Mucosa of descending colon (tissue), 3 donors: Measurements from ENCODE around the gene ADGRG6. TPM values are rescaled to one million over a fixed set of nuclear protein-coding genes. Genes with fewer than 3 reads are reported as not detected.
"Not testable (repeated sequence)": the region's sequence is repeated elsewhere in the genome, so short reads cannot be mapped to it uniquely, and the experiment has no call there.

Source experiments
- ATAC-seq: fragments of 200-7000 bp; cut with Tn5 transposase; one replicate; pipeline ENCODE4 v1.9.1; 2020; ENCODE audit warnings: mild to moderate bottlenecking, moderate library complexity
- DNase-seq, 3 donors: peaks; one replicate each; pipeline ENCODE4 v3.0.0-alpha.2; 2020
- H3K36me3 ChIP-seq: fragments of 200-600 bp; one replicate; pipeline ENCODE4 v1.8.0; 2021; ENCODE audit warnings: low read depth, mild to moderate bottlenecking
- H3K4me1 ChIP-seq: fragments of 200-600 bp; one replicate; pipeline ENCODE4 v1.8.0; 2021; ENCODE audit warnings: low read depth, mild to moderate bottlenecking
- H3K4me3 ChIP-seq: fragments of 200-600 bp; one replicate; pipeline ENCODE4 v1.8.0; 2021; ENCODE audit warnings: mild to moderate bottlenecking
- H3K9me3 ChIP-seq: fragments of 200-600 bp; one replicate; pipeline ENCODE4 v1.8.0; 2021; ENCODE audit warnings: mild to moderate bottlenecking
- intact Hi-C, 2 donors: fragments of 100-400 bp; cut with DNase I in 1 of 2; cut with micrococcal nuclease in 1 of 2; formaldehyde crosslinking; loops; one replicate each; pipeline versions ENCODE4 v1.11.0 to v1.11.1; 2022; cut with DNase I, micrococcal nuclease
- total RNA-seq, 3 donors: library from RNA; stranded (reverse); fragmentation: NEBNext Ultra II Directional in 2 of 3; extraction: Animal tissue kit (Norgen Biotek cat#: 25700) in 2 of 3; gene quantifications; one replicate each; pipeline versions ENCODE4 v1.2.1 to v1.2.4, GENCODE V29; 2021 to 2023
- TF ChIP-seq, protein P1 (sequence below): fragments of 200-600 bp; IDR thresholded peaks from one replicate; pipeline ENCODE4 v1.8.0; 2022; ENCODE audit warnings: antibody characterized with exemption, mild to moderate bottlenecking
- donor health status: DM: no; HTN: no; CAD: no; lungs with moderate emphysema.
- donor health status: DM: no; HTN: no; CAD: no.
- donor health status: DM: no; HTN: yes; CAD: no.

Gene ADGRG6
- total RNA-seq, 3 donors from 2014 or later, result 14.1 to 17.6 (median 17.1) TPM

DNA sequence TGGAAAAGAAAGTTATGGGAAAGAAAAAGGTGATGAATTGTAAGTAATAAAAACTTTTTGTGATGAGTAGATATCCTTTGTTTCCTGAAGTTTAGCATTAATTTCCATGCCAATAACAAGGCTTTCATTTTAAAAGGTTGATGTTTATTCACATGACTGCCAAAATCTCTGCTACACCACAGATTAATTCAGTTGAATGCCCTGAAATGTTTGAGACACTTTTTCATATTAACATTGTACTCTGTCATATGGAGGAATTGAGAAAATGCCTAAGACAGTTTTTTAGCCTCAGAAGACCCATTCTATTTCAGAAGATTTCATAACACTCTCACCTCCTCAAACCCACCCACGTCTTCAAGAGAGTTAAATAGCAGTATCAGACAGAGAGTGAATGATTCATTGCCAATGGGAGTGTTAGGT is 115.5 kb downstream of the ADGRG6 start:
- no peaks in the 10 kb centered on the region for H3K9me3 ChIP-seq
- no peak for ATAC-seq
- intact Hi-C loops, result no loop called here

DNA sequence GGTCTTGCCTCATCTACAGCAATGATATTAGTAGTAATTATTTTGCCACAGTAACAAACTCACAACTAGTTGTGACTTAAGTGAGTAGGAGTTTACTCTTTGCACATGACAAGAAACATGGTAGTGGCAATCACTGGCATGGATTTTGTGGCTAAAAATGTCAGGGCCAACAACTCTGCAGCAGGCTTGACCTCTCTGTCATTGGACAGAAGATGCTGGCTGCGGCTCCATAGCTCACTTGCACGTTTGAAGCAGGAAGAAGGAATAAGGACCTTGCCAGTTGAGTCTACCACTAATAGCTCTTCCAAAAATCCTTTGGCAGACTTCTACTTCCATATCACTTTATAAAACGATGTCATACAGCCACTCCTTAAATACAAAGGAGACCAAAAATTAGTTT is 117.3 kb downstream of the ADGRG6 start:
- Histone ChIP-seq H3K4me1 (no peaks in the 10 kb centered on the region), H3K36me3 (no peaks in the 10 kb centered on the region), H3K9me3 (no peaks in the 10 kb centered on the region), H3K4me3 (no peak overlapping the region)
- DNase-seq (no peak), ATAC-seq (no peak)
- intact Hi-C loops, result no loop called here
- TF ChIP-seq, protein P1, sequence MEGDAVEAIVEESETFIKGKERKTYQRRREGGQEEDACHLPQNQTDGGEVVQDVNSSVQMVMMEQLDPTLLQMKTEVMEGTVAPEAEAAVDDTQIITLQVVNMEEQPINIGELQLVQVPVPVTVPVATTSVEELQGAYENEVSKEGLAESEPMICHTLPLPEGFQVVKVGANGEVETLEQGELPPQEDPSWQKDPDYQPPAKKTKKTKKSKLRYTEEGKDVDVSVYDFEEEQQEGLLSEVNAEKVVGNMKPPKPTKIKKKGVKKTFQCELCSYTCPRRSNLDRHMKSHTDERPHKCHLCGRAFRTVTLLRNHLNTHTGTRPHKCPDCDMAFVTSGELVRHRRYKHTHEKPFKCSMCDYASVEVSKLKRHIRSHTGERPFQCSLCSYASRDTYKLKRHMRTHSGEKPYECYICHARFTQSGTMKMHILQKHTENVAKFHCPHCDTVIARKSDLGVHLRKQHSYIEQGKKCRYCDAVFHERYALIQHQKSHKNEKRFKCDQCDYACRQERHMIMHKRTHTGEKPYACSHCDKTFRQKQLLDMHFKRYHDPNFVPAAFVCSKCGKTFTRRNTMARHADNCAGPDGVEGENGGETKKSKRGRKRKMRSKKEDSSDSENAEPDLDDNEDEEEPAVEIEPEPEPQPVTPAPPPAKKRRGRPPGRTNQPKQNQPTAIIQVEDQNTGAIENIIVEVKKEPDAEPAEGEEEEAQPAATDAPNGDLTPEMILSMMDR, result no peak

More for the DNA sequence above, 115.5 kb downstream of the ADGRG6 start:
- H3K36me3 ChIP-seq, result no peaks in the 10 kb centered on the region
- TF ChIP-seq, protein P1, result no peak
- no peak for DNase-seq
- H3K4me3 ChIP-seq, result no peak overlapping the region
- H3K4me1 ChIP-seq, result no peaks in the 10 kb centered on the region

DNA sequence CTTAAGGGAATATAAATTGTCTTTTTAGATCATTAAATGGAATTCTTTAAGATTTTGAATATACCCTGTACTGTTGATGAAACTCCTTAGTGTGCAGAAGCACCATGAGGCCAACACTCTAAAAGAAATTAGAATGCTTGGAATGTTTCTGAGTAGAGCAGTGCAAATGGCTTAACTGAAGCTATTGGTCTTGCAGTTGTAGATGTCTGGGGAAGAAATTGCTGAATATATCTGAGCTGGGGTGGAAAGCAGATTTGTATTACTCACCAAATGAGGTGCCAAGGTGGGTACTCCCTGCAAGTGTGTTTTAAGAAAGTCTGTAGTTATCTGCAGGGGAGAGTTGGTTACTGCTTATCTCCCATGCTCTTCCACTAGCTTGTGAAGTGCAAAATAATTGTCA is 119.0 kb downstream of the ADGRG6 start:
- H3K36me3 ChIP-seq, result no peaks in the 10 kb centered on the region
- intact Hi-C loops, result no loop called here
- TF ChIP-seq, protein P1, result no peak
- ATAC-seq (no peak), DNase-seq (no peak)
- H3K4me1 ChIP-seq, result no peaks in the 10 kb centered on the region
- H3K4me3 ChIP-seq, result no peak overlapping the region
- H3K9me3 ChIP-seq, result no peaks in the 10 kb centered on the region

DNA sequence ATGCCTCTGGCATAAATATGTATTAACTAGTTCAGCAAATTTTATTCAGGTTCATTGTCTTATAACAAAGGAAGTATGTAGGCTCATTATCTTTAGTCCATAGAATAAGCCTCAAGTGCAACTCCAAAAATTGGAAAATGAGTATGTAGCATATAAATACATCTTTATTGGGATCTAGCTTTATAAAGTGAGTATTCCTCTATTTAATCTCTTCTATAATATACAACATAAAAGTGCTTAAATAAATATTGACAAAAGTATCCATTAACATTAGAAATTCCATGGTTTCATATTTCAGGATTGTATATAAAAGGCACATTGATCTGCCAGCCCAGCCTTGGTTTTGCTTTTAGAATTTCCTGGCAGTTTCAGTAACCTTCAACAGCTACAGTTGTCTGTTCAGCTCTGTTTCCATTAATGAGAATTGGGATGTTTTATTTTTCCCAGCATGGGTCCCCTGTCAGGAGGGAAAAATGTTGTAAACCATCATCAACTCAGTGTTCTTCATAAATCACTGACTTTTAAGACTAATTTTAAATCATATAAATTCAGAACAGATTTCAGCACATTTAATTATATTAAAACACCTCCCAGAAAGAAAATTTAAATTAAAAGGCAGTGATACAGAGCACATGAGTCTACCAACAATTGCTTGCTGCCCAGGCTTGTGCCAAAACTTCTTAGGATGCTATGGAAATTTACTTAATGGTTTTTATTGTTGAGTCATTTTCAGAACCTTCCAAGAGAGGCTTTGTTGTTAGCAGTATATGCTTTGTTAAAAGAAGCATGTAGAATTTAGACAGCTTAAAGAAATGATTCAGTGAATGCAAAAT is 119.7 kb downstream of the ADGRG6 start:
- H3K4me1 ChIP-seq, result no peaks in the 10 kb centered on the region
- TF ChIP-seq, protein P1, result no peak
- intact Hi-C loops, result no loop called here
- no peaks in the 10 kb centered on the region for H3K9me3 ChIP-seq
- no peak for ATAC-seq
- H3K36me3 ChIP-seq, result no peaks in the 10 kb centered on the region
- DNase-seq, result no peak
- H3K4me3 ChIP-seq, result no peak overlapping the region

DNA sequence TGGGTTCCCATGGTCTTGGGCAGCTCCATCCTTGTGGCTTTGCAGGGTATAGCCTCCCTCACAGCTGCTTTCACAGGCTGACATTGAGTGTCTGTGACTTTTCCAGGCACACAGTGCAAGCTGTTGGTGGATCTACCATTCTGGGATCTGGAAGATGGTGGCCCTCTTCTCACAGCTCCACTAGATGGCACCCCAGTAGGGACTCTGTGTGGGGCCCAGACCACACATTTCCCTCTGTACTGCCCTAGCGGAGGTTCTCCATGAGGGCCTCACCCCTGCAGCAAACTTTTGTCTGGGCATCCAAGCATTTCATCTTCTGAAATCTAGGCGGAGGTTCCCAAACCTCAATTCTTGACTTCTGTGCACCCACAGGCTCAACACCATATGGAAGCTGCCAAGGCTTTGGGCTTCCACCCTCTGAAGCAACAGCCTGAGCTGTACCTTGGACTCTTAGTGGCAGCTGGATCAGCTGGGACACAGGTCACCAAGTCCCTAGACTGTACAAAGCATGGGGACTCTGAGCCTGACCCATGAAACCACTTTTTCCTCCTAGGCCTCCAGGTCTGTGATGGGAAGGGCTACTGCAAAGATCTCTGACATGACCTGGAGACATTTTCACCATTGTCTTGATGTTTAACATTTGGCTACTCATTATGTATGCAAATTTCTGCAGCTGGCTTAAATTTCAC is 124.8 kb downstream of the ADGRG6 start:
- H3K4me1 ChIP-seq, H3K4me3 ChIP-seq, intact Hi-C loops, ATAC-seq, H3K9me3 ChIP-seq, H3K36me3 ChIP-seq, DNase-seq: not testable (repeated sequence)

DNA sequence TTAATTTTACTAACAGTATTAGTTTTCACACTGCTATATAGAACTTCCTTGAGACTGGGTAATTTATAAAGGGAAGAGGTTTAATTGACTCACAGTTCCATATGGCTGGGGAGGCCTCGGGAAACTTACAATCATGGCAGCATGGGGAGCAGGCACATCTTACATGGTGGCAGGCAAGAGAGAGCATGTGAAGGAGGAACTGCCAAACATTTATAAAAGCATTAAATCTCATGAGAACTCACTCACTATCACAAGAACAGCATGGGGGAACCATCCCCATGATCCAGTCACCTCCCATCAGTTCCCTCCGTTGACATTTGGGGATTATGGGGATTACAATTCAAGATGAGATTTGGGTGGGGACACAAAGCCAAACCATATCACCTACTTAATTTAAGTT is 126.7 kb downstream of the ADGRG6 start:
- H3K36me3 ChIP-seq, H3K9me3 ChIP-seq, H3K4me1 ChIP-seq, intact Hi-C loops, ATAC-seq, H3K4me3 ChIP-seq, DNase-seq: not testable (repeated sequence)
